HepG2 (cell line): ENCODE data around the gene TPSB2. TPM values are rescaled to one million over a fixed set of nuclear protein-coding genes. Genes with fewer than 3 reads are reported as not detected.

Source experiments
- ATF5 ChIP-seq: sonication (generic); formaldehyde crosslinking; IDR thresholded peaks from 2 replicates; pipeline ENCODE4 v1.4.0; 2020; ENCODE audit warnings: mild to moderate bottlenecking, low read depth, missing genetic modification reagents
- BRCA1 ChIP-seq: sonication (generic); formaldehyde crosslinking; IDR thresholded peaks from 2 replicates; pipeline ENCODE4 v1.4.0; 2020; ENCODE audit warnings: missing genetic modification reagents
- DR1 ChIP-seq: sonication (generic); formaldehyde crosslinking; IDR thresholded peaks from 2 replicates; pipeline ENCODE4 v1.8.0; 2021; ENCODE audit warnings: mild to moderate bottlenecking, missing genetic modification reagents, inconsistent platforms
- ELF3 ChIP-seq: IDR thresholded peaks from 2 replicates; pipeline ENCODE4 v1.6.1; 2016; ENCODE audit warnings: missing genetic modification reagents, missing compliant biosample characterization
- JUND ChIP-seq: sonication (generic); formaldehyde crosslinking; IDR thresholded peaks from 2 replicates; pipeline ENCODE4 v1.8.0; 2022; ENCODE audit warnings: mild to moderate bottlenecking, missing genetic modification reagents
- NCOA2 ChIP-seq: sonication (generic); formaldehyde crosslinking; IDR thresholded peaks from 2 replicates; pipeline ENCODE4 v1.8.0; 2022; ENCODE audit warnings: inconsistent platforms
- NCOR1 ChIP-seq: fragments of 200-600 bp; sonication (generic); IDR thresholded peaks from 2 replicates; pipeline ENCODE4 v1.7.0; 2017; ENCODE audit warnings: antibody characterized with exemption, low read length, borderline replicate concordance
- NKX3-1 ChIP-seq: sonication (generic); formaldehyde crosslinking; IDR thresholded peaks from 2 replicates; pipeline ENCODE4 v1.5.0; 2020; ENCODE audit warnings: missing genetic modification reagents
- NONO ChIP-seq, 2 experiments: fragments of 450-650 bp in 1 of 2; sonication (generic) in 1 of 2; formaldehyde crosslinking in 1 of 2; IDR thresholded peaks in 1 of 2; conservative IDR thresholded peaks in 1 of 2; 2 replicates each; pipeline versions ENCODE4 v1.6.1 to v1.8.0; 2017 to 2022; ENCODE audit warnings: mild to moderate bottlenecking in 1 of 2, missing genetic modification reagents in 1 of 2, moderate library complexity in 1 of 2
- RBFOX2 ChIP-seq: fragments of 200-400 bp; formaldehyde crosslinking; IDR thresholded peaks from 2 replicates; pipeline ENCODE4 v1.6.1; 2017; ENCODE audit warnings: low read depth, mild to moderate bottlenecking, low read length
- SP5 ChIP-seq: IDR thresholded peaks from 2 replicates; pipeline ENCODE4 v1.6.1; 2016; ENCODE audit warnings: low read depth, borderline replicate concordance
- TAF15 ChIP-seq: fragments of 200-400 bp; formaldehyde crosslinking; IDR thresholded peaks from one replicate; pipeline ENCODE4 v1.6.1; 2018; ENCODE audit warnings: mild to moderate bottlenecking, low read depth, low read length; ENCODE audit not compliant: poor library complexity, severe bottlenecking
- TFDP1 ChIP-seq: IDR thresholded peaks from 2 replicates; pipeline ENCODE4 v1.6.1; 2016; ENCODE audit warnings: missing compliant biosample characterization, missing genetic modification reagents, borderline replicate concordance
- ZBTB3 ChIP-seq: sonication (generic); formaldehyde crosslinking; IDR thresholded peaks from 2 replicates; pipeline ENCODE4 v1.4.0; 2020; ENCODE audit warnings: low read depth, mild to moderate bottlenecking, moderate library complexity, missing genetic modification reagents, borderline replicate concordance
- ZIK1 ChIP-seq: sonication (generic); formaldehyde crosslinking; IDR thresholded peaks from 2 replicates; pipeline ENCODE4 v1.5.0; 2020; ENCODE audit warnings: mild to moderate bottlenecking, low read depth, missing genetic modification reagents, borderline replicate concordance
- ZNF232 ChIP-seq: sonication (generic); formaldehyde crosslinking; IDR thresholded peaks from 2 replicates; pipeline ENCODE4 v1.4.0; 2020; ENCODE audit warnings: missing genetic modification reagents, borderline replicate concordance
- ZNF235 ChIP-seq: sonication (generic); formaldehyde crosslinking; IDR thresholded peaks from 2 replicates; pipeline ENCODE4 v1.8.1; 2023; ENCODE audit warnings: mild to moderate bottlenecking, missing genetic modification reagents, borderline replicate concordance
- ZNF556 ChIP-seq: sonication (generic); formaldehyde crosslinking; IDR thresholded peaks from 2 replicates; pipeline ENCODE4 v1.4.0; 2020; ENCODE audit warnings: mild to moderate bottlenecking, missing genetic modification reagents, borderline replicate concordance
- ZNF660 ChIP-seq: sonication (generic); formaldehyde crosslinking; IDR thresholded peaks from 2 replicates; pipeline ENCODE4 v1.5.1; 2020; ENCODE audit warnings: mild to moderate bottlenecking, low read depth, missing genetic modification reagents, borderline replicate concordance
- ZNF879 ChIP-seq: sonication (generic); formaldehyde crosslinking; IDR thresholded peaks from 2 replicates; pipeline ENCODE4 v1.8.1; 2023; ENCODE audit warnings: missing genetic modification reagents
- polyA plus RNA-seq, 8 experiments: library from polyadenylated mRNA; depleted of rRNA in 3 of 8; stranded (reverse) in 7 of 8; unstranded in 1 of 8; fragments of >200 nt; fragmentation: Illumina TruSeq in 4 of 8; extraction: Trizol in 4 of 8; gene quantifications; 2 replicates each; pipeline versions ENCODE4 v1.2.1 to v1.2.3, GENCODE V29; 2011 to 2016; ENCODE audit warnings: low read depth in 4 of 8, missing spikeins in 1 of 8, mixed read lengths in 1 of 8; ENCODE audit not compliant: insufficient read depth in 1 of 8
- total RNA-seq, 5 experiments: library from RNA; depleted of rRNA; stranded (reverse); fragments of >200 nt; fragmentation: Illumina TruSeq; extraction: Trizol; gene quantifications; 2 replicates each; pipeline ENCODE4 v1.2.3, GENCODE V29; 2016; ENCODE audit warnings: low read depth in 1 of 5
- TF ChIP-seq, protein P1 (sequence below): sonication (generic); formaldehyde crosslinking; IDR thresholded peaks from 2 replicates; pipeline ENCODE4 v1.5.0; 2020; ENCODE audit warnings: mild to moderate bottlenecking, missing genetic modification reagents
- TF ChIP-seq, protein P2 (sequence below): sonication (generic); formaldehyde crosslinking; IDR thresholded peaks from 2 replicates; pipeline ENCODE4 v1.8.1; 2023; ENCODE audit warnings: mild to moderate bottlenecking, missing genetic modification reagents, borderline replicate concordance

The TPSB2 gene
- total and polyA plus RNA-seq, 2 of the 13 experiments (the other 11 are each of a cell fraction or from before 2014, with no cell fraction given): not detected

DNA sequence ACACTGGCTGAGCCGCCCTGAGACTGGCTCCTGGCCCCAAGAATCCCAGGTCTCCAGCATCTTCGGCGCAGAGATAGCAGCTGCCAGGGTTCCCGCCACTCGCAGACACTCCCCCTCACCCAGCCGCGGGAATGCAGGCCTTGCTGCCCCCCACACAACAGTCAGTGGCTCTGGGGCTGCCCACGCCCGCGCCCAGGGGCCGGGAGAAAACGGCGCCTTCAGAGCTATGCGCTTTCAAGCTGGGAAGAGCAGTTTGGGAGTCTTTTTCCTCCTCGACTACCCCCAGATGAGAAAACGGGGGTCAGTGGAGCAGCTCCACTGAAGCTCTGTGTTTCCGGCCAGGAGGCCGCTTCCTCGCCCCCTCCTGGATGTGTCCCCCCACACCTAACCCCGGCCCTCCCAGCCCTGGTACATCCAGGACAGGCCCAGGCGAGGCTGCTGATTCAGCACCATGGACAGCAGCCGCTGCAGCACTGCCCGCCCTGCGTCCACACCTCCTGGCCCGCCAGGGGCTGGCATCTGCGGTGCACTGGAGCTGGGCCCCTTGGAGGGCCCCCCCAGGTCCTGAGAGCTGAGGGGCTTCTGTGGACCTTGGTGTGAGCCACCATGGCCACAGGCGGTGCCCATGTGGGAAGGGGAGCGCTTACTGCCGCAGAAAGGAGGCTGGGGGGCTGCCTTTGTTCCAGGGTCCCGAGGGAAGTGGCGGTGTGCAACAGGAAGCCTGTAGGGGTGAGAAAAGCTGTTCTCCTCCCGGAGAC, 41.4 kb downstream of the TPSB2 start (continued):
- TF ChIP-seq, protein P1, sequence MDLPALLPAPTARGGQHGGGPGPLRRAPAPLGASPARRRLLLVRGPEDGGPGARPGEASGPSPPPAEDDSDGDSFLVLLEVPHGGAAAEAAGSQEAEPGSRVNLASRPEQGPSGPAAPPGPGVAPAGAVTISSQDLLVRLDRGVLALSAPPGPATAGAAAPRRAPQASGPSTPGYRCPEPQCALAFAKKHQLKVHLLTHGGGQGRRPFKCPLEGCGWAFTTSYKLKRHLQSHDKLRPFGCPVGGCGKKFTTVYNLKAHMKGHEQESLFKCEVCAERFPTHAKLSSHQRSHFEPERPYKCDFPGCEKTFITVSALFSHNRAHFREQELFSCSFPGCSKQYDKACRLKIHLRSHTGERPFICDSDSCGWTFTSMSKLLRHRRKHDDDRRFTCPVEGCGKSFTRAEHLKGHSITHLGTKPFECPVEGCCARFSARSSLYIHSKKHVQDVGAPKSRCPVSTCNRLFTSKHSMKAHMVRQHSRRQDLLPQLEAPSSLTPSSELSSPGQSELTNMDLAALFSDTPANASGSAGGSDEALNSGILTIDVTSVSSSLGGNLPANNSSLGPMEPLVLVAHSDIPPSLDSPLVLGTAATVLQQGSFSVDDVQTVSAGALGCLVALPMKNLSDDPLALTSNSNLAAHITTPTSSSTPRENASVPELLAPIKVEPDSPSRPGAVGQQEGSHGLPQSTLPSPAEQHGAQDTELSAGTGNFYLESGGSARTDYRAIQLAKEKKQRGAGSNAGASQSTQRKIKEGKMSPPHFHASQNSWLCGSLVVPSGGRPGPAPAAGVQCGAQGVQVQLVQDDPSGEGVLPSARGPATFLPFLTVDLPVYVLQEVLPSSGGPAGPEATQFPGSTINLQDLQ (CRISPR knock-in tag): peak; percentile 66; the same call in 1 of the 2 replicates
- TF ChIP-seq ZNF660 (CRISPR knock-in tag): no peak
- no peak for TF ChIP-seq RBFOX2
- peak; percentile 81; the same call in 1 of the 2 replicates for TF ChIP-seq ATF5 (CRISPR knock-in tag)
- TF ChIP-seq, protein P2, sequence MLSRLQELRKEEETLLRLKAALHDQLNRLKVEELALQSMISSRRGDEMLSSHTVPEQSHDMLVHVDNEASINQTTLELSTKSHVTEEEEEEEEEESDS (CRISPR knock-in tag): no peak
- peak; percentile 38; the same call in 1 of the 2 replicates for TF ChIP-seq ZBTB3 (CRISPR knock-in tag)
- no peak for TF ChIP-seq TFDP1 (CRISPR knock-in tag)
- TF ChIP-seq NKX3-1: peak; percentile 95
- 0 out of 2 replicates have a peak, but pooled peaks have one; percentile 66 for TF ChIP-seq ZNF879
- peak; percentile 93 for TF ChIP-seq ZNF232 (CRISPR knock-in tag)
- TF ChIP-seq BRCA1 (CRISPR knock-in tag): peak; percentile 93
- no peak for TF ChIP-seq NCOR1
- TF ChIP-seq NONO (IDR thresholded peaks at IDR 0.05): no peak
- TF ChIP-seq NONO (CRISPR knock-in tag; conservative IDR thresholded peaks at IDR 0.05): no peak
- peak; percentile 54; the same call in 1 of the 2 replicates for TF ChIP-seq ELF3 (CRISPR knock-in tag)
- peak; percentile 58; the same call in 1 of the 2 replicates for TF ChIP-seq ZNF556 (CRISPR knock-in tag)
- no peak for TF ChIP-seq DR1 (CRISPR knock-in tag)
- TF ChIP-seq ZNF235: peak; percentile 85; the same call in 1 of the 2 replicates
- peak; percentile 42; the same call in 1 of the 2 replicates for TF ChIP-seq NCOA2
- TF ChIP-seq ZIK1 (CRISPR knock-in tag): no peak
- TF ChIP-seq SP5 (CRISPR knock-in tag): no peak
- TF ChIP-seq TAF15: no peak
- TF ChIP-seq JUND (CRISPR knock-in tag): no peak
